Transverse colon (tissue), 4 donors: ENCODE measurements around the gene TNNI3K. TPM values are rescaled to one million over a fixed set of nuclear protein-coding genes. Genes with fewer than 3 reads are reported as not detected.

Experiments used
- DNase-seq: peaks from one replicate; pipeline ENCODE4 v3.0.0-alpha.2; 2019
- H3K27ac ChIP-seq, 4 donors: fragments of 200-600 bp; sonication (generic); 2 replicates each; pipeline ENCODE4 v1.5.1; 2016 to 2018; ENCODE audit warnings: inconsistent platforms in 4 of 4
- H3K27me3 ChIP-seq: fragments of 200-600 bp; sonication (generic); 2 replicates; pipeline ENCODE4 v1.5.1; 2017; ENCODE audit warnings: inconsistent platforms
- H3K36me3 ChIP-seq, 4 donors: fragments of 200-600 bp; sonication (generic); 2 replicates each; pipeline ENCODE4 v1.5.1; 2017 to 2019; ENCODE audit warnings: inconsistent platforms in 4 of 4
- H3K4me1 ChIP-seq, 4 donors: fragments of 200-600 bp; sonication (generic); 2 replicates each; pipeline ENCODE4 v1.5.1; 2017 to 2020; ENCODE audit warnings: inconsistent platforms in 4 of 4
- H3K4me3 ChIP-seq, 4 donors: fragments of 200-600 bp; sonication (generic); 1 replicate in 1 of 4; 2 replicates in 3 of 4; pipeline versions ENCODE4 v1.5.1 to v1.6.1; 2017 to 2019; ENCODE audit warnings: inconsistent platforms in 4 of 4
- H3K9me3 ChIP-seq, 2 donors: fragments of 200-600 bp; sonication (generic); 2 replicates each; pipeline ENCODE4 v1.5.1; 2017 to 2019; ENCODE audit warnings: inconsistent platforms in 2 of 2
- CTCF ChIP-seq, 5 experiments: fragments of 200-600 bp in 3 of 5; fragments of 450-650 bp in 2 of 5; sonication (generic) in 3 of 5; IDR thresholded peaks; 1 replicate in 2 of 5; 2 replicates in 3 of 5; pipeline ENCODE4 v1.5.1; 2016 to 2017; ENCODE audit warnings: antibody characterized with exemption in 5 of 5, inconsistent platforms in 3 of 5, mild to moderate bottlenecking in 2 of 5, moderate library complexity in 1 of 5
- EP300 ChIP-seq: sonication (generic); formaldehyde crosslinking; IDR thresholded peaks from one replicate; pipeline ENCODE4 v1.6.1; 2017; ENCODE audit warnings: antibody characterized with exemption, low read depth
- POLR2A ChIP-seq: fragments of 450-650 bp; IDR thresholded peaks from one replicate; pipeline ENCODE4 v1.6.1; 2016; ENCODE audit warnings: antibody characterized with exemption, mild to moderate bottlenecking, moderate library complexity
- POLR2AphosphoS5 ChIP-seq, 3 donors: sonication (generic); formaldehyde crosslinking; IDR thresholded peaks; one replicate each; pipeline ENCODE4 v1.6.1; 2016; ENCODE audit warnings: antibody characterized with exemption in 3 of 3
- WGBS, 2 donors: methylation state at CpG; one replicate each; pipeline ENCODE4 v1.1.5; 2018; ENCODE audit warnings: low coverage in 1 of 2; 5-methylcytosine and 5-hydroxymethylcytosine counted together
- in situ Hi-C, 4 donors: fragments of 200-750 bp; cut with MboI; loops; one replicate each; pipeline versions ENCODE4 v1.15.0 to v1.15.1; 2017; ENCODE audit warnings: low sequenced_read_pairs in 3 of 4, low pct_ligation_motif_present in 1 of 4, low pct_unique_long_range_greater_than_20kb in 1 of 4
- intact Hi-C: fragments of 100-400 bp; cut with DNase I; formaldehyde crosslinking; loops from one replicate; pipeline ENCODE4 v1.15.1; 2023; ENCODE audit warnings: low total_unique reads
- total RNA-seq, 4 donors: library from RNA; depleted of rRNA; stranded (reverse); fragments of >200 nt; gene quantifications; one replicate each; pipeline ENCODE4 v1.1.0, GENCODE V29; 2016

Gene TNNI3K
- total RNA-seq, 4 donors from 2014 or later = 0.95 to 14.2 (median 2.9) TPM; not detected in 1

- Histone ChIP-seq H3K27me3 (no peaks in the 10 kb centered on the region), H3K4me3 (no peak overlapping the region), H3K9me3 (no peaks in the 10 kb centered on the region), H3K27ac (no peak overlapping the region), H3K4me1 (no peaks in the 10 kb centered on the region), H3K36me3 (no peaks in the 10 kb centered on the region)
- intact Hi-C loops = no loop called here
- WGBS, 2 donors = 79 to 92% methylated on average over 2 of the region's 2 CpGs
- DNase-seq = no peak
- TF ChIP-seq POLR2AphosphoS5 (IDR thresholded peaks at IDR 0.05) (no peak), EP300 (no peak), POLR2A (no peak), CTCF (IDR thresholded peaks at IDR 0.05) (no peak)
- in situ Hi-C loops = no loop called here
These were observed 314.7 kb downstream of the TNNI3K start for GRCh38 chr1:74549932-74550331.

- intact Hi-C loops = no loop called here
These were observed 335.8 kb downstream of the TNNI3K start for GRCh38 chr1:74570797-74571492.

GRCh38 chr1:74571493-74571800, 336.3 kb downstream of the TNNI3K start:
- Histone ChIP-seq H3K9me3 (no peaks in the 10 kb centered on the region), H3K4me3 (no peak overlapping the region), H3K4me1 (no peaks in the 10 kb centered on the region), H3K27me3 (no peaks in the 10 kb centered on the region), H3K27ac (no peak overlapping the region), H3K36me3 (no peaks in the 10 kb centered on the region)
- TF ChIP-seq POLR2AphosphoS5 (IDR thresholded peaks at IDR 0.05) = no peak
- no peak for TF ChIP-seq POLR2A
- no peak for TF ChIP-seq EP300
- TF ChIP-seq CTCF (IDR thresholded peaks at IDR 0.05) = no peak
- WGBS, 2 donors = 41 to 70% methylated on average over 7 to 8 of the region's 8 CpGs
- in situ Hi-C loops = no loop called here
- no peak for DNase-seq
- intact Hi-C loops = no loop called here

More at GRCh38 chr1:74570797-74571492, 335.8 kb downstream of the TNNI3K start:
- Histone ChIP-seq H3K27ac (no peak overlapping the region), H3K4me3 (no peak overlapping the region), H3K4me1 (no peaks in the 10 kb centered on the region), H3K27me3 (no peaks in the 10 kb centered on the region), H3K36me3 (no peaks in the 10 kb centered on the region), H3K9me3 (no peaks in the 10 kb centered on the region)
- no peak for DNase-seq
- TF ChIP-seq CTCF (IDR thresholded peaks at IDR 0.05) (no peak), POLR2AphosphoS5 (IDR thresholded peaks at IDR 0.05) (no peak), POLR2A (no peak), EP300 (no peak)
- in situ Hi-C loops = no loop called here
- WGBS, 2 donors = 33 to 41% methylated on average over 9 to 14 of the region's 14 CpGs

DNA sequence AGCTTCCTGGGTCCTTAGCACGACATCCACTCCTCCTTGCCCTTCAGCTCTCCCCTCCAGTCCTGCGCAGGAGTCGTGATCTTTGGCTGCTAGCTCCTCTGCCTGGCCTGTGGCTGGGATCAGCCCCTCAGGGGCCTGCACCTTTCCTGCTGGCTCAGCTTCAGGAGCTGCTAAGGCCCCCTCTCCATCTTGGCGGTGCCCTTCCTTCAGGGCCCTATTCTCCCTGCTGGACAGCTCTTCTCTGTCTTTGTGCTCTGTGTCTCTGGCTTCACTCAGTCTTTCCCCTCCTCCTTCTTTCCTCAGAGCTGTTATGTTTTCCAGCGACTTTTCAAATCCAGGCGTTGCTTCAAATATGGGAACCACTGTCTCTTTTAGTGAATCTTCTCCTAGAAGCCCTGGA, 336.7 kb downstream of the TNNI3K start:
- 64 to 71% methylated on average over 4 to 6 of the region's 6 CpGs for WGBS, 2 donors
- Histone ChIP-seq H3K36me3 (no peaks in the 10 kb centered on the region), H3K9me3 (no peaks in the 10 kb centered on the region), H3K4me3 (no peak overlapping the region), H3K27me3 (no peaks in the 10 kb centered on the region), H3K27ac (no peak overlapping the region), H3K4me1 (no peaks in the 10 kb centered on the region)
- TF ChIP-seq POLR2A (no peak), CTCF (IDR thresholded peaks at IDR 0.05) (no peak), POLR2AphosphoS5 (IDR thresholded peaks at IDR 0.05) (no peak), EP300 (no peak)
- in situ Hi-C loops = no loop called here
- intact Hi-C loops = no loop called here
- DNase-seq = no peak
